HT-29 (cell line): ENCODE measurements around the gene CSF2. TPM values are rescaled to one million over a fixed set of nuclear protein-coding genes. Genes with fewer than 3 reads are reported as not detected.
"Not testable (repeated sequence)": the region's sequence is repeated elsewhere in the genome, so short reads cannot be mapped to it uniquely, and the experiment has no call there.

Experiments used
- DNase-seq: peaks from one replicate; pipeline ENCODE4 v3.0.0-alpha.2; 2015; ENCODE audit warnings: low spot score
- small RNA-seq: library from RNA; depleted of rRNA; stranded (forward); fragments of <200 nt; gene quantifications from one replicate; pipeline ENCODE3, GENCODE V24; 2014
- total RNA-seq: library from RNA; depleted of rRNA; stranded (reverse); fragments of >200 nt; shearing (Covaris generic); gene quantifications from 2 replicates; pipeline ENCODE4 v1.2.3, GENCODE V29; 2014; rRNA removed

Gene CSF2
- total RNA-seq, 1 experiment from 2014 or later = 3.4 TPM

- not testable (repeated sequence) for DNase-seq
Measured at GRCh38 chr5:132108957-132109356, 35.4 kb downstream of the CSF2 start.

GRCh38 chr5:132109494-132110053, 36.0 kb downstream of the CSF2 start:
- DNase-seq = no peak

GRCh38 chr5:132110195-132110594, 36.6 kb downstream of the CSF2 start:
- no peak for DNase-seq

GRCh38 chr5:132110930-132111329, 37.3 kb downstream of the CSF2 start:
- no peak for DNase-seq

- no peak for DNase-seq
Measured at GRCh38 chr5:132112111-132112510, 38.5 kb downstream of the CSF2 start.

GRCh38 chr5:132114150-132115121, 40.8 kb downstream of the CSF2 start:
- no peak for DNase-seq

- DNase-seq = no peak
Measured at GRCh38 chr5:132115375-132115774, 41.8 kb downstream of the CSF2 start.

GRCh38 chr5:132116072-132116471, 42.5 kb downstream of the CSF2 start:
- no peak for DNase-seq

GRCh38 chr5:132116909-132117489, 43.4 kb downstream of the CSF2 start:
- peak; percentile 26 for DNase-seq

GRCh38 chr5:132120717-132121116, 47.1 kb downstream of the CSF2 start:
- DNase-seq = not testable (repeated sequence)

- DNase-seq = not testable (repeated sequence)
Measured at GRCh38 chr5:132122971-132123370, 49.4 kb downstream of the CSF2 start.

- not testable (repeated sequence) for DNase-seq
Measured at GRCh38 chr5:132123578-132123977, 50.0 kb downstream of the CSF2 start.

Small RNA genes within 50 kb of the gene (small RNA-seq; reads per million reads assigned to genes)
- gene RF00285 = not detected

Other genes starting within 250 kb of the CSF2 start
- not detected in 2 replicates for gene MEIKIN, start 128.1 kb upstream of the CSF2 start, total RNA-seq
- gene ACSL6, start 62.1 kb upstream of the CSF2 start, total RNA-seq = not detected in 2 replicates
- gene IL3, start 13.1 kb upstream of the CSF2 start, total RNA-seq = not detected in 2 replicates
- gene P4HA2, start 154.1 kb downstream of the CSF2 start, total RNA-seq = 20.4 and 20.5 TPM in 2 replicates
- gene PDLIM4, start 183.9 kb downstream of the CSF2 start, total RNA-seq = 0.99 and 1.6 TPM in 2 replicates
- gene SLC22A4, start 220.6 kb downstream of the CSF2 start, total RNA-seq = 0.20 and 0.26 TPM in 2 replicates